GM21529 (cell line): ENCODE measurements around the gene CCR5AS.

Experiments used
- ATAC-seq: cut with Tn5 transposase; IDR thresholded peaks from one replicate; pipeline ENCODE4 v1.9.1; 2021; ENCODE audit not compliant: unreplicated experiment

CCR5AS gene

DNA sequence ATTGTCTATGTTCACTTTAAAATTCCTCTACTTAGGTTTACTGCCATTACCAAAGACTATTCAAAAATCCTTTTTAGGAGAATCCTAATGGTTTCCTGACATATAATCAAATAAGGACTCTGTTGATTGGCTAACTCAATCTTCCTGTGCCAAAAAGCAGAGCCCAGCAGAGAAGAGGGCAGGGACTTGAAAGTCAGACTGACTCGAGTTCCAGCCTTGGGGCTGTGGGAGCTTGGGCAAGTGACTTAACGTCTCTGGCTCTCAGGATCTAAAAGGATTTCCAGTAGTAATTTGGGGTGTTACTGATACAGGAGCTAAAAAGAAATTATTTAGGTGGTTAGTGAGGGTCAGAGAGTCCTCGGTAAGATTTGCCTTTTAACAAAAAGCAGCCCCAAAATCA, 25.2 kb downstream of the CCR5AS start:
- no peak for ATAC-seq

DNA sequence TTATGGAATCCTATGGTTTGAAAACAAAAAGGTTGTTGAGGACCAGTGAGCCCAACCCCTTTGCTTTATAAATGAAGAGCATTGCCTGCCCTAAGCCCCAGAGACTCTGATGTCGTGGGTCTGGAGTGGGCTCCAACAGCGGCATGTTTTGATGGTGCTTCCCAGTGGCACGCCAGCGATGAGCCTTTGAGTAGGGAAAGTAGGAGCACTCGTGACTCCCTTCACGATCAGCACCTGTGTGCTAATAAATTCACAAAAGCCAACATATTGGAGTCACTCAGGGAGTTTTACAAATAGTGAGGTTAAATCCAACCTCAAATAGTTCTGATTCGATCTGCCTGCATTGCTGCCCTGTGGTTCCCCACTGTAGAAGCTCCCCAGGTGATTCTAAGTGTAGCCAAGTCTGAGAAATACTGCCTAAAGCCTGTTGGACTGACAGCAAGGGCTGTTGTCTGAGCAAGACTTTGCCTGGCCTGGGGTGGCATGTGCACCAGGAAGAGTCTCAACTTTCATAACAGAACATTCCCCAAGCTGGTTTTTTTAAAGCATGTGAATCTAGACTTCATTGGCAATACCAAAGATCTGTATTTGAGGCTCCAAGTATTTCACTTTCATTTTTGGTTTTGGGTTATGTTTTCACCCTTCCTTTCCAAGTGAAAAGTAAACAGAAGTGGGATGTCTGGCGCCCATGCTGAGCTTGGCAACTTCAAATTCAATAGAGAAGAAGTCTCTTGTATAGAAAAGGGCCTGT, 26.2 kb downstream of the CCR5AS start:
- no peak for ATAC-seq

GRCh38 chr3:46378426-46378942, 28.4 kb downstream of the CCR5AS start:
- ATAC-seq: no peak

- no peak for ATAC-seq
Observed at GRCh38 chr3:46375814-46376213, 31.1 kb downstream of the CCR5AS start.

DNA sequence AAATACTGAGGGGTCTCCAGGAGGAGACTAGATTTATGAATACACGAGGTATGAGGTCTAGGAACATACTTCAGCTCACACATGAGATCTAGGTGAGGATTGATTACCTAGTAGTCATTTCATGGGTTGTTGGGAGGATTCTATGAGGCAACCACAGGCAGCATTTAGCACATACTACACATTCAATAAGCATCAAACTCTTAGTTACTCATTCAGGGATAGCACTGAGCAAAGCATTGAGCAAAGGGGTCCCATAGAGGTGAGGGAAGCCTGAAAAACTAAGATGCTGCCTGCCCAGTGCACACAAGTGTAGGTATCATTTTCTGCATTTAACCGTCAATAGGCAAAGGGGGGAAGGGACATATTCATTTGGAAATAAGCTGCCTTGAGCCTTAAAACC, 31.6 kb downstream of the CCR5AS start:
- ATAC-seq: no peak

GRCh38 chr3:46374755-46375154, 32.1 kb downstream of the CCR5AS start:
- no peak for ATAC-seq

GRCh38 chr3:46372492-46373359, 34.1 kb downstream of the CCR5AS start:
- ATAC-seq: no peak

GRCh38 chr3:46371519-46372340, 35.1 kb downstream of the CCR5AS start:
- ATAC-seq: no peak

- no peak for ATAC-seq
Observed at GRCh38 chr3:46370839-46371518, 35.9 kb downstream of the CCR5AS start, which contains the start of gene CCR5. TSS of gene CCR5 (plus strand) at chr3:46370946. CDS start at chr3:46372903, 1,957 bp downstream.

GRCh38 chr3:46369675-46370132, 37.2 kb downstream of the CCR5AS start:
- peak; percentile 71 for ATAC-seq

GRCh38 chr3:46369151-46369550, 37.7 kb downstream of the CCR5AS start:
- no peak for ATAC-seq

DNA sequence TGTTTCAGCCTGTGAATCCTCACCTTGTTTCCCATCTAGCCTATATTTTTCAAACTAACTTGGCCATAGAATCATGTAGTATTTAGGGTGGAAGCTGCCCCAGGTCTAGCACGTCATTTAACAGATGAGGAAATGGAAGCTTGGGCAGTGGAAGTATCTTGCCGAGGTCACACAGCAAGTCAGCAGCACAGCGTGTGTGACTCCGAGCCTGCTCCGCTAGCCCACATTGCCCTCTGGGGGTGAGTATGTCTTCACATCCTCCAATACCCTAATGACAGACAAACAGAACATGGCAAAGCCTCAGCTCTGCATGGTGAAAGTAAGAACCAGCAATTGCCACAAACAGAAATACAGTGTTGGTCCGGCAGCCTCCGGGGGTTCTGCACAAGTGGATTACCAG, 38.3 kb downstream of the CCR5AS start:
- ATAC-seq: peak; percentile 52

GRCh38 chr3:46367811-46368210, 39.1 kb downstream of the CCR5AS start:
- no peak for ATAC-seq

GRCh38 chr3:46365737-46366524, 40.9 kb downstream of the CCR5AS start:
- no peak for ATAC-seq

- ATAC-seq: no peak
Observed at GRCh38 chr3:46365041-46365440, 41.8 kb downstream of the CCR5AS start.

DNA sequence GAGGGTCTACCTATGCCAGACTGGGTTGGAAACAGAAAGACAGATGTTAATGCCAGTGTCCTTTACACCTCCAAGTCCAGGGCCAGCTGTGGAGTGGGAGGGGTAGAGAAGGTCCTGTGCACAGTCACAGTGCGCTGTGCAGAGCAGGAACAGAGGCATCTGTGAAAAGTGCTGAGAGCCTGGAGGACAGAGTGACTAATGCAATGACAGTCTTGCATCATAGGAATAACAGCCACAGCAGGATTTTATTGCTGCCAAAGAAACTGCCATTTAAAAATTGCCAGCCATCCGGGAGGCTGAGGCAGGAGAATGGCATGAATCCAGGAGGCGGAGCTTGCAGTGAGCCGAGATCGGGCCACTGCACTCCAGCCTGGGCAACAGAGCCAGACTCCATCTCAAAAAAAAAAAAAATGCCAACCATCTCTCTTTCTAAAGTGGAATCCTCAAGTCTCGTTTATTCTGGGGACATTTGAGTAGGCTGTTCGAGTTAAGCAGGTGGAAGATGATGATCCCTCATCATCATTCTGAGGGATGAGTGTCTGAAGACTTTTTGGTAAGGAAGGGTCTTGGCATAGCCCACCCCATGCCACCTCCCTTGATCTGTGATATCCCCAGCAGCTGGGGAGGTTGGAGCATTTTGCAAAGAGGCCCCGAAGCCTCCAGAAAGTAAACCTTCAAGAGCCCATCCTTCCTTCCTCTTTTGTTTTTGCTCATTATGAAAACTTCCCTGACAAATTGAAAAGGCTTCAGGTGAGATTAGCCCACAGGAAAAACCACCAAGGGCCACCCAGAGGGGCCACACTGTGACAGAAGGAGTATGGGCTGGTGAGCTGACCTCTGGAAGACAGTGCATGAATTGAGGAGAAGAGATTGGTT, 45.2 kb downstream of the CCR5AS start:
- ATAC-seq: no peak

- ATAC-seq: no peak
Observed at GRCh38 chr3:46360907-46361306, 46.0 kb downstream of the CCR5AS start.

- peak; percentile 62 for ATAC-seq
Observed at GRCh38 chr3:46359733-46360493, 47.0 kb downstream of the CCR5AS start.
